ENCODE data around the gene ARPC2.

The ARPC2 gene

DNA sequence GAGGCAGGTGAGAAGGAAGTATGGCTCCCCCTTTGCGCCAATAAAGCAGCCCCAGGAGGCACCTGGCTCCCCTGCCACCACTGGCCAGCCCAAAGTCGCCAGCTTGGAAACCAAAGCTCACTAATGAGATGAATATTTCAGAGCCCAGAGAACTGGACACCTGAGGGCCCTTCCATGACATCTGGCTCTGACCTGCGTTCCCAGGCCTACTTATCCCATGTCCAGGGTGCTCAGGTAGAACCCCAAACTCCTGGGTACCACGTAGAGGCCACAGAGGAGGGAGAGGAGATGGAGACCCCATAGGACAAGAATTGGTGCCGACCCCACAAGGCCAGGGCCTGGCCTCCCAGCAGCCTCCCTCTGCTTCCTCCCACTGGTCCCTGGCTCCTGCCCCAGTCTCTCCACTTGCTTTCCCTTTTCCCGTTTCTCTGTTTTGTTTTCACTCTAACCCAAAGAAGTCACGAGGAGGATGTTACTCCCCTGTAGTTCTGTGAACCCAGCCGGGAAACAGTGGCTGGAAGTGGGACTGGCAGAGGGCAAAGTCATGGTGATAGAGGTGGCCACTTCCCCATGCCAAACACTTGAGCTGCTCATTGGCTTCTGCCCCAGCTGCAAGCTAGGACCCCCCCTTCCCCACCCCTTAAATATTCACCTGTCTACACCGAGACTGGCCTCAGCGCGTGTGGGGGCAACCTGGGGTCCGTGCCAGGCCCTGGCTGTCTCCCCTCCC, 74.5 kb downstream of the ARPC2 start:
- no peak for FAIRE-seq

DNA sequence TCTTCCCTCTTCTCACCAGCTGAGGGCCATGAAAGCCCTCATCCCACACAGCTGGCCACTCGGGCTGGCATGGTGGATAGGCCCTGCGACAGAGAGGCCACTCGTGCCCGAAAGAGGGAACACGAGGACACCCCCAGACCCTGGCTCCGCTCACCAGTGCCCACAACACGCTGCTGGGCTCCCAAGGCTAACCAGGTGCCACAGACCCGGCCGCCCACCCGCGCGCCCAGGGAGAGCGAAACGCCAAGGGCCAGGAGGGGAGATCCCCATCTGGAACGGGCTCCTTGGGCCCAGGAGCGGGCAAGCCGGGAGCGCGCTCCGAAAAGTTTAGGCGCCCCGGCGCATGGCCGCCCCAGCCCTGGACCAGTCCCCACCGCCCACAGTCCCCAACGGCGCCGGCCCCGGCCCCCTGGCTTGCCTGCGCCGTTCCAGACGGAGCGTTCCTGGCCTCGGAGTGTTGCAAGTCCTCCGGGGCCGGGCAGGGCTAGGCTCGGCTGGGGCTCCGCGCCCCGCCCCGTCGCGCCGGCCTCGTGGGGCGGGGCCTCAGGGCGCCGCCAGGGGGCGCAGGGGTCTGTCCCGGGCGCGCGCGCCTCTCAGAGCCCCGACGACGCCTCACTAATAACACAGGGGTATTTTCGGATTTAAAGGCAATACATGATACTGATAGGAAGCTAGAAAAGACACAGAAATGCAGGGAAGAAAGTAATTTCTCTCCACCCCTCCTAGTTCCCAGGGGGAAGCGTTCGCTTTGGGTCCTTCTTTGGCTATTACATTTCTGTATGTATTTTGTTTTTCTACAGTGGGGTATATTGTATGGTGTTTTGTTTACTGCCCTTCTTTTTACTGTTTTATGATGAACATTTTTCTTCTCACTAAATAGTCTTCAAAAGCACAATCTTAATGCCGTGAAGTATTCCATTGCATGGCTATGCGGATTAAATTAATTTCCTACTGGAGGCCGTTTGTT, 75.3 kb downstream of the ARPC2 start, which contains the start of gene TMBIM1:
Gene TMBIM1, minus strand, starts transcription at position 456 of the 967 bp plus-strand sequence. CDS start 10,362 bp downstream, outside the sequence.
- no peak for FAIRE-seq

DNA sequence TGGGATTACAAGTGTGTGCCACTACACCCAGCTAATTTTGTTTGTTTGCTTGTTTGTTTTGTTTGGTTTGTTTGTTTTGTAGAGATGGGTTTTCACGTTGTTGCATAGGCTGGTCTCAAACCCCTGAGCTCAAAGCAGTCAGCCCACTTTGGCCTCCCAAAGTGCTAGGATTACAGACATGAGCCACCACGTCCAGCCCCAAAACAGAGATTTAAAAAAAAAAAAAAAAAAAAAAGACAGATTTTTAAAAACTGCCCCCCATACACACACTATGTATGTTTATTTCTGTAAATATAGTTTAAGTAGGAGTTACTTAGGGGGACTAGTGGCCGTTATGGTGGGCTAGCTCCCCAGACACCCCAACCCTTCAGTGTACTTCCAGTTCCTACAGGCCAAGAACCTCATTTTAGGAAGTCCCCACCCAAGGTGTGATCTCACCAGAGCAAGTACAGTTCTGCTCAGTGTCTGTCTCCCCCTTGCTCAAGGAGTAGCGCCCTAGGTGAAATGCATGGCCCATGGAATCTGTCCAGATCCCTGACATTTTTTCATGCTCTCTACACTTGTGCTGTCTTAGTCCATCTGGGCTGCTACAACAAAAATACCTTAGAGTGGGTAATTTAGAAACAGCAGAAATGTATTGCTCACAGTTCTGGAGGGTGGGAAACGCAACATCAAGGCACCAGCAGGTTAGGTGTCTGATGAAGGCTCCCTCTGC, 76.9 kb downstream of the ARPC2 start:
- no peak for FAIRE-seq

DNA sequence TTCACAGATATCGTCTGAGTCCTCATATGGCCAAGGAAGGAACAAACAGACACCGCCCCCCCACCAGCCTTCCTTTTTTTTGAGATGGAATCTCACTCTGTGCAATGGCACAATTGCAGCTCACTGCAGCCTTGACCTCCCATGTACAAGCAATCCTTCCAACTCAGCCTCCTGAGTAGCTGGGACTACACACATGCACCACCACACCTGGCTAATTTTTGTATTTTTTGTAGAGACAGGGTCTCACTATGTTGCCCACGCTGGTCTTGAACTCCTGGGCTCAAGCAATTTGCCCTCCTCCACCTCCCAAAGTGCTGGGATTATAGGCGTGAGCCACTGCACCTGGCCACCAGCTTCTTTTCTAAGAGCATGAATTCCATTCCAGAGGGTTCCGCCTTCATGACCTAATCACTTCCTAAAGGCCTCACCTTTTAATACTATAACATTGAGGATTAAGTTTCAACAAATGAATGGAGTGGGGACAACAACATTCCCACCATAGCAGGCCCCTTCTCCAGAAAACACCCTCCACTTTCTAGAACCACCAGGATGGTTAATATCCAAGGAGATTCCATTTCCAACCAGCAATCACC, 77.5 kb downstream of the ARPC2 start:
- no peak for FAIRE-seq

DNA sequence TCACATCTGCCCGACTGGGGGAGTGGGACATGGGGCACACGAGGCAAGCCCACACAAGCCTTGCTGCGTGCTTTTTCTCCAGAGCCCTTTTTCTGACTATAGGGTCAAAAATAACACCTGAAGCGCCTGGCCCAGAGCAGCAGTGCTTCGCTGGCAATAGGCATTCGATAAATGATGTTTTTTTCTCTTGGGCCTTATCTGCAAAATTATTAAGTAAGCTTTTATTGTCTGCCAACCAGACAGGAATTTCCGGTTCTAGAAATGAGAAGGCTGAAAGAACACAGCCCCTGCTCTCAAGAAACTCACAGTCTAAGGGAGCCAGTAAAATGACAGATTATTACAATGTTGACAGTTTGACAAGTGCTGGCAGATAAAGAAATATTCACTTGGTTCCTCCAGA, 78.0 kb downstream of the ARPC2 start:
- no peak for FAIRE-seq

DNA sequence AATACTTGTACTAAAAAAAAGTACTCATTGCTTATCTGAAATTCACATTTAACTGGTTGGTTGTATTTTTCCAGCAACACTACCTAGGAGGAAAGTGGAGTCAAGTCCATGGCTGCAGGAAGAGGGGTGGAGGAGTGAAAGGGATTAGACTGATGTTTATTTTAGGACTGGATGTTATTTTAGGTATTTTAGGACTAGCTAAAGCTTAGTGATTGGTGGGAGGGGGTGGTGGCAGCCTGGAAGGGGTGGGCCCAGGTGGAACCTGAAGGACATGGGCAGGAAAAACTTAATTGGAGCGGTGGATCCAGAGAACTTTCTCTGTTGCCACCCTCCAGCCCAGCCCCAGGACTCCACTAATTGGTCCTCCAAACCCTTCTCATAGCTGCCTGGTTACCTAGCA, 79.2 kb downstream of the ARPC2 start:
- FAIRE-seq, result no peak

DNA sequence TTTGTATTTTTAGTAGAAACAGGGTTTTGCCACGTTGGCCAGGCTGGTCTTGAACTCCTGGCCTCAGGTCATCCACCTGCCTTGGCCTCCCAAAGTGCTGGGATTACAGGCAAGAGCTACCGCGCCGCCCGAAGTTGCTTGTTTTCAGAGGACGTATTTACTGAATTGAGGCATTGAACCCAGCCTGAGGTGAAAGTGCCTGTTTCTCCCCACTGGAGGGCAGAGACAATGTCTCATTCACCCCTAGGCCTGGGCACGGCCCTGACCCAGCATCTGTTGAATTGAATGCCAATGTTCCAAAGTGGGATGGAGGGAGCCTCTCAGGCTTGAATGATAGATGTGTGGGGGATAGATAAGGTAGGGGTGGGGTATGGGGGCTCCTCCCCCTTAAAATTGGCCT, 79.9 kb downstream of the ARPC2 start:
- no peak for FAIRE-seq

DNA sequence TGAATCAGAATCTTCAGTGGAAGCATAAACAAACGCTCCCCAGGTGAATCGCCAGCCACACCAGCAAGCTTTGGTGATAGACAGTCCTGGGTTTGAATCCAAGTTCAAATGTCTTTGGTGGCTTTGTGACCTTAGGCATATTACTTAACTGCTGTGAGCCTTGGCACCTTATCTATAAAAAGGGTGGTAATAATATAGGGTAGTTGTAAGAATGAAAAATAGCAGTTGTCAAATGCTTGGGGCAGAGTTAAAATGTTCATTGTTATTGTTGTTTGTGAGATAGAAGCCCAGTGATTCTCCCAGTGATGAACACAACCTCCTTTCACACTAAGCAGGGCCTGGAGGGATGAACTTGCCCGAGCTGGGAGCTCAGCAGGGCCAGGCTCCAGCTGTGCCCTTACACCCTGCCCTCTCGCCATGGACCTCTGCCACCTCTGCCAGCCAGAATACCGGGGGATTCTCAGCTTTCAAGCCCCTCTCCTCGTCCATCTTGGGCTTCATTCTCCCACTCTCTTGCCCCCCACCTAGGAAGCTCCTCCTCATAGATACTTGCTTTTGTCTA, 81.4 kb downstream of the ARPC2 start:
- no peak for FAIRE-seq

DNA sequence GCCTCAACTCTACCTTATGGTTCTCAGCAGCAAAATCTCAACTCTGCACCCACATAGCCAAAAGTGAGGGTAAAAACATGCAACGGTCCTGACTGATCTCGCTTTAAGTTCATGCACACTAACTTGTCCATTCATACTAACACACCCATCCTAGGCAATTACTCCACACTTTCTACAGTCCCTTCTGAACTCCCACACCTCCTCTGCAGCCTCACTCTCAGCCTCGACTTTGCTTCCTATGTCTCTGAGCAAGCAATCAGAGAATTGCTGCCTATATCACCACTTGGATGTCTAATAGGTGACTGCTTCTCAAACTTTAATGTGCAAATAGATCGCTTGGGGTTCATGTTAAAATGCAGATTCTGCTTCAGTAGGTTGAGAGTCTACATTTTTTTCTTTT, 83.2 kb downstream of the ARPC2 start:
- no peak for FAIRE-seq

DNA sequence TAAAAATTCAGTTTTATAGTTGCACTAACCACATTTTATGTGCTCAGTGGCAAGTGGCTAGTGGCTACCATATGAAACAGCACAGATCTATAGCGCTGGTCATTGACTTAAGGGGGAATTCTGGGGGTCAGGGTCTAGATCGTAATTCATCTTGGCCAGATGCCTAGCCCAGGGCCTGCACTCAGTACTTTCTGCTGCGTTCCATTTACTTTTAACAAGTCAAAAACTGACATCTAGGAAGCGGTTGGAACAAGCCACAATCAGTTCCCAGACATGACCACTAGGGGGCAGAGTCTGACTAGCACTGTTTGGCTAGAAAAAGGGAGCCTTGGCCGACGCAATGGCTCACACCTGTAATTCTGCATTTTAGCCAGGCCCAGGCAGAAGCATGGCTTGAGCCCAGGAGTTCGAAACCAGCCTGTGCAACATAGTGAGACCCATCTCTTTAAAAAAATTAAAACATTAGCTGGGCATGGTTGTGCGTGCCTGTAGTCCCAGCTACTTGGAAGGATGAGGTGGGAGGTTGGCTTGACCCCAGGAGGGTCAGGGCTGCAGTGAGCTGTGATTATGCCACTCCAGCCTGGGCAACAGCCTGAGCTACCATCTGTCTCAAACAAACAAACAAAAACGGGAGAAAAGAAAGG, 84.3 kb downstream of the ARPC2 start:
- no peak for FAIRE-seq
